Measurements from ENCODE around the gene DNAJC13. TPM values are rescaled to one million over a fixed set of nuclear protein-coding genes. Genes with fewer than 3 reads are reported as not detected.
A peak's percentile ranks its signal among the peaks of the same experiment; 100 is the strongest.

The DNAJC13 gene
- total RNA-seq, 1 donor, result 116 TPM

GRCh38 chr3:132549890-132550578, 132.7 kb downstream of the DNAJC13 start:
- DNase-seq (ENCODE audit: insufficient read length, low spot score, missing footprints), result peak; percentile 46
- Histone ChIP-seq H3K27me3 (ENCODE audit: insufficient read depth, low read length) (no peaks in the 10 kb centered on the region), H3K4me2 (ENCODE audit: insufficient read depth, low read length) (peak overlapping the region; percentile 11), H2AFZ (ENCODE audit: low read length) (peak overlapping the region; percentile 20), H4K20me1 (ENCODE audit: insufficient read depth, low read length) (no peaks in the 10 kb centered on the region), H3K9me3 (ENCODE audit: low read depth, low read length) (no peaks in the 10 kb centered on the region), H3K79me2 (ENCODE audit: insufficient read depth, low read length) (no peaks in the 10 kb centered on the region), H3K4me1 (ENCODE audit: insufficient read depth, low read length) (peaks cover 21% of the 10 kb centered on the region), H3K4me3 (ENCODE audit: insufficient read depth, low read length) (no peak overlapping the region), H3K27ac (ENCODE audit: low read depth, low read length) (peak overlapping the region; percentile 45), H3K36me3 (ENCODE audit: insufficient read depth, low read length) (no peaks in the 10 kb centered on the region)
- TF ChIP-seq CTCF (IDR thresholded peaks at IDR 0.05; ENCODE audit: extremely low read depth, low read depth, low read length), result no peak

GRCh38 chr3:132550579-132551305, 133.4 kb downstream of the DNAJC13 start:
- no peak for TF ChIP-seq CTCF (IDR thresholded peaks at IDR 0.05; ENCODE audit: extremely low read depth, low read depth, low read length)
- Histone ChIP-seq H3K4me2 (ENCODE audit: insufficient read depth, low read length) (no peak overlapping the region), H3K79me2 (ENCODE audit: insufficient read depth, low read length) (no peaks in the 10 kb centered on the region), H2AFZ (ENCODE audit: low read length) (no peak overlapping the region), H4K20me1 (ENCODE audit: insufficient read depth, low read length) (no peaks in the 10 kb centered on the region), H3K36me3 (ENCODE audit: insufficient read depth, low read length) (no peaks in the 10 kb centered on the region), H3K4me3 (ENCODE audit: insufficient read depth, low read length) (no peak overlapping the region), H3K27ac (ENCODE audit: low read depth, low read length) (peak overlapping the region; percentile 45), H3K4me1 (ENCODE audit: insufficient read depth, low read length) (peaks cover 17% of the 10 kb centered on the region), H3K9me3 (ENCODE audit: low read depth, low read length) (no peaks in the 10 kb centered on the region), H3K27me3 (ENCODE audit: insufficient read depth, low read length) (no peaks in the 10 kb centered on the region)
- no peak for DNase-seq (ENCODE audit: insufficient read length, low spot score, missing footprints)

GRCh38 chr3:132553826-132554225, 136.5 kb downstream of the DNAJC13 start:
- peaks cover 2% of the 10 kb centered on the region for H3K36me3 ChIP-seq (ENCODE audit: insufficient read depth, low read length)
- H2AFZ ChIP-seq (ENCODE audit: low read length), result no peak overlapping the region
- TF ChIP-seq CTCF (IDR thresholded peaks at IDR 0.05; ENCODE audit: extremely low read depth, low read depth, low read length), result no peak
- no peaks in the 10 kb centered on the region for H3K27me3 ChIP-seq (ENCODE audit: insufficient read depth, low read length)
- no peaks in the 10 kb centered on the region for H3K9me3 ChIP-seq (ENCODE audit: low read depth, low read length)
- no peak overlapping the region for H3K4me3 ChIP-seq (ENCODE audit: insufficient read depth, low read length)
- H3K4me2 ChIP-seq (ENCODE audit: insufficient read depth, low read length), result no peak overlapping the region
- no peaks in the 10 kb centered on the region for H3K79me2 ChIP-seq (ENCODE audit: insufficient read depth, low read length)
- peaks cover 17% of the 10 kb centered on the region for H3K4me1 ChIP-seq (ENCODE audit: insufficient read depth, low read length)
- no peak for DNase-seq (ENCODE audit: insufficient read length, low spot score, missing footprints)
- H4K20me1 ChIP-seq (ENCODE audit: insufficient read depth, low read length), result no peaks in the 10 kb centered on the region
- H3K27ac ChIP-seq (ENCODE audit: low read depth, low read length), result no peak overlapping the region

- Histone ChIP-seq H3K4me1 (ENCODE audit: insufficient read depth, low read length) (peaks cover 17% of the 10 kb centered on the region), H3K9me3 (ENCODE audit: low read depth, low read length) (no peaks in the 10 kb centered on the region), H3K4me3 (ENCODE audit: insufficient read depth, low read length) (no peak overlapping the region), H2AFZ (ENCODE audit: low read length) (no peak overlapping the region), H3K36me3 (ENCODE audit: insufficient read depth, low read length) (peaks cover 8% of the 10 kb centered on the region), H3K79me2 (ENCODE audit: insufficient read depth, low read length) (no peaks in the 10 kb centered on the region), H4K20me1 (ENCODE audit: insufficient read depth, low read length) (no peaks in the 10 kb centered on the region), H3K27me3 (ENCODE audit: insufficient read depth, low read length) (no peaks in the 10 kb centered on the region), H3K4me2 (ENCODE audit: insufficient read depth, low read length) (no peak overlapping the region), H3K27ac (ENCODE audit: low read depth, low read length) (no peak overlapping the region)
- no peak for DNase-seq (ENCODE audit: insufficient read length, low spot score, missing footprints)
- no peak for TF ChIP-seq CTCF (IDR thresholded peaks at IDR 0.05; ENCODE audit: extremely low read depth, low read depth, low read length)
These were observed 137.1 kb downstream of the DNAJC13 start for GRCh38 chr3:132554437-132554836.

Data from osteoblast (primary cell).